ENCODE measurements around the gene SPATA16.
"Not testable (repeated sequence)": the region's sequence is repeated elsewhere in the genome, so short reads cannot be mapped to it uniquely, and the experiment has no call there.

SPATA16 gene, protein sequence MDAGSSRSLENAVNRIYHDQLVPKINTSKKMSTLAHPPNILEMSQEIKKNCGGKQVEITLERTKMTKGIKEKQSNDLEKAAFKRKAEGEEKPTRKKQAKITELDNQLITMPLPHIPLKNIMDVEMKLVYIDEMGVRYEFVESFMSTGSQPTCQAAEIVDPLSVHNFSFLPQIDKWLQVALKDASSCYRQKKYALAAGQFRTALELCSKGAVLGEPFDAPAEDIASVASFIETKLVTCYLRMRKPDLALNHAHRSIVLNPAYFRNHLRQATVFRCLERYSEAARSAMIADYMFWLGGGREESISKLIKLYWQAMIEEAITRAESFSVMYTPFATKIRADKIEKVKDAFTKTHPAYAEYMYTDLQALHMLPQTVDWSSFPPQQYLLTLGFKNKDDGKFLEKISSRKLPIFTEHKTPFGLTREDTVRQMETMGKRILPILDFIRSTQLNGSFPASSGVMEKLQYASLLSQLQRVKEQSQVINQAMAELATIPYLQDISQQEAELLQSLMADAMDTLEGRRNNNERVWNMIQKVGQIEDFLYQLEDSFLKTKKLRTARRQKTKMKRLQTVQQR

GRCh38 chr3:173140986-173141385 is at the start of gene SPATA16:
Gene SPATA16 (minus strand): TSS chr3:173141235. CDS start chr3:173117731, 23,504 bp downstream.
- no peak for DNase-seq (ENCODE audit: low spot score in 2 of 2)
- Mint-ChIP-seq H3K4me1 (no peaks in the 10 kb centered on the region), H3K27me3 (no peaks in the 10 kb centered on the region), H3K36me3 (ENCODE audit: insufficient read depth) (no peaks in the 10 kb centered on the region), H3K4me3 (no peak within 1 kb of the TSS), H3K27ac (ENCODE audit: low read depth) (no peak within 1 kb of the TSS), H3K9me3 (peaks cover 5% of the 10 kb centered on the region)
- no peak for ATAC-seq (replicated peaks; ENCODE audit: extremely low read depth, poor library complexity, severe bottlenecking)

GRCh38 chr3:173183022-173183421 is 42.0 kb upstream of the SPATA16 start:
- ATAC-seq (replicated peaks; ENCODE audit: extremely low read depth, poor library complexity, severe bottlenecking); DNase-seq (ENCODE audit: low spot score in 2 of 2); H3K4me1 Mint-ChIP-seq; H3K4me3 Mint-ChIP-seq; H3K27ac Mint-ChIP-seq (ENCODE audit: low read depth); H3K27me3 Mint-ChIP-seq; H3K36me3 Mint-ChIP-seq (ENCODE audit: insufficient read depth): not testable (repeated sequence)
- H3K9me3 Mint-ChIP-seq: peaks cover 37% of the 10 kb centered on the region

GRCh38 chr3:173173652-173174051 is 32.6 kb upstream of the SPATA16 start:
- Mint-ChIP-seq H3K4me1 (no peaks in the 10 kb centered on the region), H3K4me3 (no peak overlapping the region), H3K27me3 (no peaks in the 10 kb centered on the region), H3K9me3 (peaks cover 6% of the 10 kb centered on the region), H3K36me3 (ENCODE audit: insufficient read depth) (no peaks in the 10 kb centered on the region), H3K27ac (ENCODE audit: low read depth) (no peak overlapping the region)
- no peak for ATAC-seq (replicated peaks; ENCODE audit: extremely low read depth, poor library complexity, severe bottlenecking)
- no peak for DNase-seq (ENCODE audit: low spot score in 2 of 2)

DNA sequence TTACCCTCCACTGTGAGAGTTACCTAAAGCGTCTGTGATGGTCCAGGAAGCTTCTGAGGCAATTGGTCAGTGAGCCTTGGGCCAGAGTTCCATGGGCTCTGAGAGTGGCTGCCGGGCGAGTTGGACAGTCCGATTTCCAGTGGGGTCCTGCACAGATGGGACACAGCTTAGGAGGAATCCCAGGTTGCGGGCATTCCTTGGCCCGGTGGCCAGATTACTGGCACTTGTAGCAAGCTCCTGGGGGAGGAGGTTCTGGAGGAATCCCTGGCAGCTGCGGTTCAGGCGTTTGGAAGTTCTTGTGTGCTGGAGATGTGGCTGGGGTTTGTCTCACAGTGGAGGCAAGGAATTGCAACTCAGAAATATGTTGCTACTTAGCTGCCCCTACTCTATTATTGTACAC is 18.1 kb upstream of the SPATA16 start:
- H3K4me1 Mint-ChIP-seq; DNase-seq (ENCODE audit: low spot score in 2 of 2); ATAC-seq (replicated peaks; ENCODE audit: extremely low read depth, poor library complexity, severe bottlenecking); H3K4me3 Mint-ChIP-seq; H3K27me3 Mint-ChIP-seq; H3K27ac Mint-ChIP-seq (ENCODE audit: low read depth); H3K36me3 Mint-ChIP-seq (ENCODE audit: insufficient read depth): not testable (repeated sequence)
- peaks cover 16% of the 10 kb centered on the region for H3K9me3 Mint-ChIP-seq

GRCh38 chr3:173156533-173156932 is 15.5 kb upstream of the SPATA16 start:
- not testable (repeated sequence) for H3K36me3 Mint-ChIP-seq (ENCODE audit: insufficient read depth); H3K27me3 Mint-ChIP-seq; DNase-seq (ENCODE audit: low spot score in 2 of 2); ATAC-seq (replicated peaks; ENCODE audit: extremely low read depth, poor library complexity, severe bottlenecking); H3K27ac Mint-ChIP-seq (ENCODE audit: low read depth); H3K4me3 Mint-ChIP-seq; H3K4me1 Mint-ChIP-seq
- H3K9me3 Mint-ChIP-seq: peaks cover 16% of the 10 kb centered on the region

- H3K9me3 Mint-ChIP-seq: peaks cover 8% of the 10 kb centered on the region
- no peaks in the 10 kb centered on the region for H3K4me1 Mint-ChIP-seq
- ATAC-seq (replicated peaks; ENCODE audit: extremely low read depth, poor library complexity, severe bottlenecking) (no peak), DNase-seq (ENCODE audit: low spot score in 2 of 2) (no peak)
- no peak overlapping the region for H3K4me3 Mint-ChIP-seq
- H3K36me3 Mint-ChIP-seq (ENCODE audit: insufficient read depth): no peaks in the 10 kb centered on the region
- H3K27ac Mint-ChIP-seq (ENCODE audit: low read depth): no peak overlapping the region
- H3K27me3 Mint-ChIP-seq: no peaks in the 10 kb centered on the region
Observed at GRCh38 chr3:173153631-173154030, 12.6 kb upstream of the SPATA16 start.

DNA sequence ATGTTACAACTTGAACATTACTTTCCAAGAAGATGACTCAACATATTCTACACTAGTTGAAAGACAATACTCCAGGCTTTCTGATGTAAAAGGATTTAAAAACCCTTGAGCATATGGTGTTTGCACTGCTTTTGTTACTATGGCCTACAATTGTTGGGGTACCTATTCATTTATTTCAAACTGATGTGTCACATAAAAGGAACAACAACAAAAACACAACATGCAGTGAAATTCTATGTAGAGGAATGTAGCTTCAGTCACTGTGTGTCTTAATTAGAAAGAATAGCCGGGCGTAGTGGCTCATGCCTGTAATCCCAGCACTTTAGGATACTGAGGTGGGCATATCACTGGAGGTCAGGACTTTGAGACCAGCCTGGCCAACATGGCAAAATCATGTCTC is 1.6 kb downstream of the SPATA16 start:
- DNase-seq (ENCODE audit: low spot score in 2 of 2) (no peak), ATAC-seq (replicated peaks; ENCODE audit: extremely low read depth, poor library complexity, severe bottlenecking) (no peak)
- Mint-ChIP-seq H3K27me3 (no peaks in the 10 kb centered on the region), H3K36me3 (ENCODE audit: insufficient read depth) (no peaks in the 10 kb centered on the region), H3K4me3 (no peak overlapping the region), H3K27ac (ENCODE audit: low read depth) (no peak overlapping the region), H3K9me3 (no peaks in the 10 kb centered on the region), H3K4me1 (no peaks in the 10 kb centered on the region)

- H3K36me3 Mint-ChIP-seq (ENCODE audit: insufficient read depth): no peaks in the 10 kb centered on the region
- H3K9me3 Mint-ChIP-seq: no peaks in the 10 kb centered on the region
- no peak overlapping the region for H3K4me3 Mint-ChIP-seq
- DNase-seq (ENCODE audit: low spot score in 2 of 2) (no peak), ATAC-seq (replicated peaks; ENCODE audit: extremely low read depth, poor library complexity, severe bottlenecking) (no peak)
- H3K27ac Mint-ChIP-seq (ENCODE audit: low read depth): no peak overlapping the region
- H3K27me3 Mint-ChIP-seq: no peaks in the 10 kb centered on the region
- H3K4me1 Mint-ChIP-seq: no peaks in the 10 kb centered on the region
Observed at GRCh38 chr3:173138026-173138425, 3.0 kb downstream of the SPATA16 start.

GRCh38 chr3:173135059-173135458 is 6.0 kb downstream of the SPATA16 start:
- no peak overlapping the region for H3K4me3 Mint-ChIP-seq
- no peaks in the 10 kb centered on the region for H3K36me3 Mint-ChIP-seq (ENCODE audit: insufficient read depth)
- no peaks in the 10 kb centered on the region for H3K4me1 Mint-ChIP-seq

GRCh38 chr3:173128633-173129032 is 12.4 kb downstream of the SPATA16 start:
- H3K4me1 Mint-ChIP-seq: no peaks in the 10 kb centered on the region
- H3K27me3 Mint-ChIP-seq: no peaks in the 10 kb centered on the region
- DNase-seq (ENCODE audit: low spot score in 2 of 2): no peak
- no peaks in the 10 kb centered on the region for H3K36me3 Mint-ChIP-seq (ENCODE audit: insufficient read depth)
- no peak overlapping the region for H3K4me3 Mint-ChIP-seq
- H3K27ac Mint-ChIP-seq (ENCODE audit: low read depth): no peak overlapping the region
- ATAC-seq (replicated peaks; ENCODE audit: extremely low read depth, poor library complexity, severe bottlenecking): no peak
- H3K9me3 Mint-ChIP-seq: peaks cover 7% of the 10 kb centered on the region

More at GRCh38 chr3:173135059-173135458, 6.0 kb downstream of the SPATA16 start:
- DNase-seq (ENCODE audit: low spot score in 2 of 2) (no peak), ATAC-seq (replicated peaks; ENCODE audit: extremely low read depth, poor library complexity, severe bottlenecking) (no peak)
- Mint-ChIP-seq H3K27me3 (no peaks in the 10 kb centered on the region), H3K9me3 (no peaks in the 10 kb centered on the region), H3K27ac (ENCODE audit: low read depth) (no peak overlapping the region)

DNA sequence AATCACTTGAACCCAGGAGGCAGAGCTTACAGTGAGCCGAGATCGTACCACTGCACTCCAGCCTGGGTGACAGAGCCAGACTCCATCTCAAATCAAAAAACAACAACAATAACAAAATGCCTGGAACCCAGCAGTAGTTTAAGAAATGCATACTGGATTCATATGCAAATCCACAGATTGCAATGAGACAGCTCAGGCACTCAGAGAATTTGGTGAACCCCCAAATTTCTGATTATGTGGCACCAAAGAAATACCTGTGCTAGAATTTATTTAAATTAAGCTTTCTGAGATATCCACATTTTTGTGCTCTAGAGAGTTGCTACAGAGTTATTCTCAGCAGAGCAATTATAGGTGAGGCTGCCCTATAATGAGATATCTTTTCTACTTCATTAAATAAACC is 29.7 kb downstream of the SPATA16 start:
- H3K9me3 Mint-ChIP-seq: peaks cover 11% of the 10 kb centered on the region
- no peak overlapping the region for H3K27ac Mint-ChIP-seq (ENCODE audit: low read depth)

GRCh38 chr3:173109143-173109542 is 31.9 kb downstream of the SPATA16 start:
- H3K27me3 Mint-ChIP-seq: no peaks in the 10 kb centered on the region
- H3K4me3 Mint-ChIP-seq: no peak overlapping the region
- H3K27ac Mint-ChIP-seq (ENCODE audit: low read depth): no peak overlapping the region
- H3K4me1 Mint-ChIP-seq: no peaks in the 10 kb centered on the region
- H3K36me3 Mint-ChIP-seq (ENCODE audit: insufficient read depth): no peaks in the 10 kb centered on the region
- H3K9me3 Mint-ChIP-seq: peaks cover 14% of the 10 kb centered on the region
- no peak for DNase-seq (ENCODE audit: low spot score in 2 of 2)
- no peak for ATAC-seq (replicated peaks; ENCODE audit: extremely low read depth, poor library complexity, severe bottlenecking)

More for the DNA sequence above, 29.7 kb downstream of the SPATA16 start:
- no peaks in the 10 kb centered on the region for H3K27me3 Mint-ChIP-seq
- DNase-seq (ENCODE audit: low spot score in 2 of 2) (no peak), ATAC-seq (replicated peaks; ENCODE audit: extremely low read depth, poor library complexity, severe bottlenecking) (no peak)
- H3K36me3 Mint-ChIP-seq (ENCODE audit: insufficient read depth): no peaks in the 10 kb centered on the region
- H3K4me3 Mint-ChIP-seq: no peak overlapping the region
- H3K4me1 Mint-ChIP-seq: no peaks in the 10 kb centered on the region

DNA sequence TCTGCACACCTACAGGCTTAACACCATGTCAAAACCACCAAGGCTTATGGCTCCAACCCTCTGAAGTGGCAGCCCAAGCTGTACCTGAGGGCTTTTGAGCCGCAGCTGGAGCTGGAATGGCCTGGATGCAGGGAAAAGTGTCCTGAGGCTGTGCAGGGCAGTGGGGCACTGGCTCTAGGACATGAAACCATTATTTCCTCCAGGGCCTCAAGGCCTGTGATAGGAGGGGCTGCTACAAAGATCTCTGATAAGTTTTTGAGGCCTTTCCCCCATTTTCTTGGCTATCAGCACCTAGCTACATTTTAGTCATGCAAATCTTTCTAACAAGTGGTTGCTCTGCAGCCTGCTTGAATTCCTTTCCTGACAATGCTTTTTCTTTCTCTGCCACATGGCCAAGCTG is 37.6 kb downstream of the SPATA16 start:
- Mint-ChIP-seq H3K4me3 (no peak overlapping the region), H3K4me1 (no peaks in the 10 kb centered on the region), H3K9me3 (peaks cover 22% of the 10 kb centered on the region), H3K36me3 (ENCODE audit: insufficient read depth) (no peaks in the 10 kb centered on the region), H3K27me3 (no peaks in the 10 kb centered on the region), H3K27ac (ENCODE audit: low read depth) (no peak overlapping the region)
- DNase-seq (ENCODE audit: low spot score in 2 of 2) (no peak), ATAC-seq (replicated peaks; ENCODE audit: extremely low read depth, poor library complexity, severe bottlenecking) (no peak)

Data from central memory CD8-positive, alpha-beta T cell (primary cell).